Measurements from ENCODE around the gene NOL7.

NOL7 gene

DNA sequence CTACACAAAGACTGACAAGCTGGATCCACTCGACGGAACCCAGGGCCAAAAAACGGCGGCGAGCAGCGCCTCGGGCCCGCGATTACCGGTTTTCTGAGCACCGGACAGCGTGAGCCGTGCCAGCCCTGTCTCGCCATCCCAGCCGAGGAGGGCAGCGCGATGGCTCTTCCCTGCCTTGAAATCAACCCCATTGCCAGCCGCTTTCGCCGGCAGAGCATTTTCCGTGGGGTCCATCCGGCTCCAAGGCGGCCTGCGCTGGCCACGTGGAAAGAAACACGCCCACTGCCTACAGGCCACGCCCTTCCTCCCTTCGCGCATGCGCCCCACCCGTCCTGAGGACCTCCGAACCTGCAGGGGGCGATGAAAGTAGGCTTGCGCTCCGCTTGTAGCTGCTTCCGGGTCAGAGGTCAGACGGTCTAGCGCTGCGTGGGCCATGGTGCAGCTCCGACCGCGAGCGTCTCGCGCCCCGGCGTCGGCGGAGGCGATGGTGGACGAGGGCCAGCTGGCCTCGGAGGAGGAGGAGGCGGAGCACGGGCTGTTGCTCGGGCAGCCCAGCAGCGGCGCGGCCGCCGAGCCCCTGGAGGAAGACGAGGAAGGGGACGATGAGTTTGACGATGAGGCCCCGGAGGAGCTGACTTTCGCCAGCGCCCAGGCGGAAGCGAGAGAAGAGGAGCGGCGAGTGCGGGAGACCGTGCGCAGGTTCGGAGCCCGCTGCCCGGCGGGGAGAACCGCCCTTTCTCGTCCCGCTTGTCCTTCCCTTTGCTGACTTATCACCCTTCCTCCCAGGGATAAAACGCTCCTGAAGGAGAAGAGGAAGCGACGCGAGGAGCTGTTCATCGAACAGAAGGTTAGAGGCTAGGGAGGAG is at the start of gene NOL7:
Gene NOL7 (plus strand): TSS at position 410 of the 866 bp plus-strand sequence. CDS start 24 bp downstream, at position 434.
- peak; percentile 98 for DNase-seq (ENCODE audit: low spot score)

DNA sequence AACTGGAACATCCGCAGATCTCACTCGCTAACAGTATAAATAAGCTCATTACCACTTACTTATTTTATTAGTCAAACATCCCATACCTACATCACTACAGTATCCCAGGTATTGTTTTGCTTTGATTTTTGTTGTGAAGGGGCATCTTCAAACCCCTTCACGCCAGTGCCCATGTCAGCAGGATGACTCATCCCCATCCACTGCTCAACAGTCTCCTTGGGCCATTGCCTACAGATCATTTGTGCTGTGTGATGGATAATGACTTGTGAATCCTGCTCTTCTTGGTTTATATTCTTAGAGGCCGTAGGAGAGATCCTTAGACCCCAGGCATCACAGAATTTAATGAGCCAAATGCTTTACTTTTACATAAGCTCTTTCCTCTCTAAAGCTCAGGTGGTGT is 49.2 kb upstream of the NOL7 start:
- no peak for DNase-seq (ENCODE audit: low spot score)

DNA sequence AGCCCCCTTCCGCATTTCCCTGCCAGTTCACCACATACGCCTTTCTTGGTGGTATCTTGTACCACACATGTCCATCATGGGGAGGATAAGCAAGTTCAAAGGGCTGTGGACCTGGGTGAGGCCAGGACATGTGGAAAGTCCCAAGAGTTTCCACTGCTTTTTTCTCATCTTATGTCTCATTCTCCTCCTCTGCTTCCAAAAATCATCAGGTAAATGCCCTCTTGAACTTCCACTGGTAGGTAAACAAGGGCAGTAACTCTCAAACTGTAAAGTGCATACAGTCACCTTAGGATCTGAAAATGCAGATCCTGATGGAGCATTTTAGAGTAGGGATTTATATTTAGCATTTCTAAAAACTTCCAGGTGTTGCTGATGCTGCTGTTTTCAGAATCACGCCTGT is 48.6 kb upstream of the NOL7 start:
- no peak for DNase-seq (ENCODE audit: low spot score)

DNA sequence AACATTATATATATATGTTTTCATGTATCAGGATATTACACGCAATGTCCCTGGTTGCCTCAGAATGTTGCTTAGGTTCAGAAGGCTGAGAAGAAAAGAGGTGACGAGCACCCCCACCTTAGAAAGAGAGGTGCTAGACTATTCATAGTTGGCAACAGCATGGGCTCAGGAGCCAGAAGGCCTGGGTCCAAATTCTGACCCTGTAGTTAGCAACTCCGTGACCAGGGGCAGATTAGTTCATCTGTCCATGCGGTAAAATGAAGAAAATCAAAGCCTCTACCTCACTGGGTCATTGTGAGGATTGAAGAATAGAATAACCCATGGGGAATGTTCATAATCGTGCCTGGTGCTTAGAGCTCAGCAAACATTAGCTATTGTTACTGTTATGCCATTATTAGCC is 46.2 kb upstream of the NOL7 start:
- DNase-seq (ENCODE audit: low spot score), result no peak

DNA sequence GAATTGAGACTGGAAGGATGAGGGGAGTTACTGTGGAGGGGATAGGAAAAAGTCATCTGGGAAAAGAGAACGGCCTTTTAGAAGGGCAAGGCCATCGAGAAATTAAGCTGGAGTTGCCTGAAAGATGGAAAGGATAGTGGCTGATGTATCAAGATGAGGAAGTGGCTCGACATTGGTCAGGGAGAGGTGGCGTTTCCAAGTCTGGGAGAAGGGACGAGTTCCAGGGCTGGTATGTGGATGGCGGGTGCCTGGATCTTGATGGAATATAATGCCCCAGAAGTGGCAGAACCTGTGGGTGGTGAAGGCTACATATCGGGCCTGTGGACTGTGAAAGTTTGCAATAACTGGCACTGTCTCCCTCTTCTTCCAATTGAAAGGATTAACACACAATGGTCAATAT is 42.9 kb upstream of the NOL7 start:
- DNase-seq (ENCODE audit: low spot score), result no peak

DNA sequence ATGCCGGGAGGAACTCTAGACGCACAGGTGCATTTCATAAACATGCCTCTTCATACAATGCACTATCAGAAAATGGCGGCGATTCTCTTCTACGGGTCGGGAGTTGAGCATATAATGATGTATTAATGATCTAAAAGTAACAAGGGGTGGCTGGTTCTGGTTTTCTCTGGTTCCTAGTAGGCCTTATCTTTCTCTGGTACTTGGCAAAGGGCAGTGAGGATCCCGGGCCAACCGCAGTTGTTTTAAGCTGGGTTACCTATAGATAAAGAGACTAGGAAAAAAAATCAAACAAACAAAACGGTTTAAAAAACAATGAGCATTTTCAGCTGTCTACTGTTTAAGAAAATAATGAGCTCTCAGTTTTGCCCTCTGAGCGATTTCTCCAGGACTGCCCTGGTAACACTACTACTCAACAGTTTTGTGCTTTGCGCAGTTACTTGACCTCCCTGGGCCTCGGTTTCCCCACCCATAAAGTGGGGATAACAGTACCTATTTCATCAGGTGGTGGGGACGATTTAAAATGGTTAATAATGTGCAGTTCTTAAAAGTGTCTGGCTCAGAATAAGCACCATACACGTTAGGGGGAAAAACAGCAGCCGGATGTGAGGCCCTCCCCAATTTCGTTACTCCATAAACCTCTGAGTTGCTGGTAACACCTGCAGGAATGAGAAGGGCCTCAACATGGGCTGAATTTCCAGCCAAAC is 42.0 kb upstream of the NOL7 start:
- DNase-seq (ENCODE audit: low spot score), result no peak

DNA sequence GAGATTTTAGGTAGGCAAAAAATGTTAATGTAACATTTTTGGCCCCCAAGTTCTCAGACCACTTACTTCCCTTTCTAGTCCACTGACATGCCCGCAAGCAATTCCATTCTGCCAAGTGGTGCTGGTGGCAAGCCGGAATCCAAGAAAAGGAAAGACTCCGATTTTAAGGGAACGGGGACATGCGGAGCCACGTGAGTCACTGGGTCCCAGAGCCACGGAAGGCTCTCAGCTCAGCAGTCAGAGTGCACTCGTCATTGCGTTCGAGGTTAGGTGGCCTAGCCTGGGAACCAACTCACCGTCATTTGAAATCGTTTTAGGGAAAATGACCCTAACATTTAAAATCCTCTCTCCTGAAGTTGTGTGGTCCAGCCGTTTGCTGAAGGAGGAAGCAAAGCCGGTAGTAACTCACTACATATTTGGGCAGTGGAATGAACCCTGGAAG is 41.4 kb upstream of the NOL7 start:
- DNase-seq (ENCODE audit: low spot score), result no peak

DNA sequence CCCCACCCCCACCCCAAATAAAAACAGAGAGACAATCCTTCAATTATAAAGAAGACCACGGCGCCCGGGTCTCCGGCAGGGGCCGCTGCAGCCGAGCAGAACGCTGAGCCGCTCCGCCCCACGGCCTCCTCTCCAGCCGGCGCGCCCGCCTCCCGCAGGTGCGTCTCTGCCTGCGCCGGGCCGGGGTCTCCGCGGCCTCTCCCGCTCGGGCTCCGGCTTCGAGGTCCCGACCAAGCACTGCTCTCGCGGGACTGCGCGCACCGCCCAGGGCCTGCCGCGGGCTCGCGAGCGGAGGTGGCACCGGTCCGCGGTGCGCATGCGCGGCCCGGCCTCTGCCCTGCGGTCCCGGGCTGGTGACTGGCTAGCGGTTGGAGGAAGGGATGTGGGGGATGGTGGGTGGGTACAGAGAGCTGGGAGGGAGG is 41.0 kb upstream of the NOL7 start:
- DNase-seq (ENCODE audit: low spot score), result peak; percentile 96

DNA sequence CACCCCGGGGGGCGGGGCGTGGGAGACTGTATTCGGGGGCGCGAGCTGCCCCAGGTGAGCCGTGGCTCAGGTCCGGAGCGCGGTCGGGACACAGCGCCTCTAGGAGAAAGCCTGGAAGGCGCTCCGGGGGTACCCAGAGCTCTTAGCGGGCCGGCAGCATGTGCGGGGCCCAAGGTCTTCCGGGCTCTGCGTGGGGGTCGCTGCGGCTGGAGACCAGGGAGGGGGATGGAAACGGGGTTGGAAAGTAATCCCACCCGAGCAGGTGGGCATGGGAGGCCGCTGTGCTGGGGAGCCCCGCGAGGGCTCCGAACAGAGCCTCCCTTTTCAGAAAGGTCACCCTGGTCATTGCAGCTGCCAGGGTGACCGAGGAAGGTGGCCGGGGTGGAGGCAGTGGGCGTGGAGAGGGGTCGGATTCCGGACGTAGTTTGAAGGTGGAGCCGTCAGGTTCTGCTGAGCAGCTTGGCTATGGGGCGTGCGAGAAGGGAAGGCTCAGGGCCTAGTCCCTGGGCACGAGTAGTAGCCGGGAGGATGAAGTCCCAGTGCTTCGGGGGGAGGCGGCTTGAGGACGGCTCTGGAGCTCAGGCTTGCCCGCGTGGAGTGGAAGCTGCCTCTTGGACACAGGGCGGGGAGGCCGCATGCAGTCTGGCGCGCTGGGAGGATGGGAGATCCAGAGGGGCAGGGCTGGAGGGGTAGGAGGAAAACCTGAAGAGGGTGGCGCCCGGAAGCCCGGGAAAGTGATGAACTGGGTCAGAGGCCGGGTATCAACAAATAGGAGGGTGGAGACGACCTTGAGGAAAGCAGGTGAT is 40.4 kb upstream of the NOL7 start, which contains the start of gene SIRT5:
Gene SIRT5 (plus strand): TSS at position 31 of the 806 bp plus-strand sequence. CDS start 9,510 bp downstream, outside the sequence.
- peak; percentile 72 for DNase-seq (ENCODE audit: low spot score)

DNA sequence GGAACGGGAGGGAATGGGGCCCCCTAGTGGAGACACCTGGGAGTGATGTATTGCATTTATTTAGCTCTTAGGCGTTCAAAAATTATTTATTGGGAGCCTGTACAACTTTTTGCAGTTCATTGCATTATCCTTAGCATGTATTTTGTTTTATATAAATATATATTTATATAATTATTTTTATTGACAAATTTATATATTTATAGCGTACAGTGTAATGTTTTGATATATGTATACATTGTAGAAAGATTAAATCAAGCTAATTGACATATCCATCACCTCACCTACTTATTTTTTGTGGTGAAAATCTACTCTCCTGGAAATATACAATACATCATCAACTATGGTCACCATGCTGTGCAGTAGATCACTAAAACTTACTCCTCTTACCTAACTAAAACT is 39.8 kb upstream of the NOL7 start:
- DNase-seq (ENCODE audit: low spot score), result no peak

DNA sequence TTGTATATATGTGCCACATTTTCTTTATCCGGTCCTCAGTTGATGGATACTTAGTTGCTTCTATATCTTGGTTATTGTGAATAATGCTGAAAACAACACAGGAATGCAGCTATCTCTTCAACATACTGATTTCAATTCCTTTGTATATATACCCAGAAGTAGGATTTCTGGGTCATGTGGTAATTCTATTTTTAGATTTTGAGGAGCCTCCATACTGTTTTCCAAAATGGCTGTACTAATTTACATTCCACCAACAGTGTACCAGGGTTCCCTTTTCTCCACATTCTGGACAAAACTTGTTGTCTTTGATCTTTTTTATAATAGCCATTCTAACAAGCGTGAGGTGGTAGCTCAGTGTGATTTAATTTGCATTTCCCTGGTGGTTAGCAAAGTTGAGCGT is 39.1 kb upstream of the NOL7 start:
- DNase-seq (ENCODE audit: low spot score), result no peak

DNA sequence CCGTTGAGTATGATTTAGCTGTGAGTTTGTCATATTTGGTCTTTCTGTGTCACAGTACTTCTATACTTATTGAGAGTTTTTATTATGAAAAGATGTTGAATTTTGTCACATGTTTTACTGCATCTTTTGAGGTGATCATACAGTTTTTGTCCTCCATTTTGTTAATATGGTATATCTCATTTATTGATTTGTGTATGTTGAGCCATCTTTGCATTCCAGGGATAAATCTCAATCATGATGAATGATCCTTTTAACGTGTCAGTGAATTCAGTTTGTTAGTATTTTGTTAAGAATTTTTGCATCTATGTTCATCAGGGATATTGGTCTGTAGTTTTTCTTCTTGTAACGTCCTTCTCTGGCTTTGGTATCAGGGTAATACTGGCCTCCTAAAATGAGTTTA is 37.2 kb upstream of the NOL7 start:
- no peak for DNase-seq (ENCODE audit: low spot score)

DNA sequence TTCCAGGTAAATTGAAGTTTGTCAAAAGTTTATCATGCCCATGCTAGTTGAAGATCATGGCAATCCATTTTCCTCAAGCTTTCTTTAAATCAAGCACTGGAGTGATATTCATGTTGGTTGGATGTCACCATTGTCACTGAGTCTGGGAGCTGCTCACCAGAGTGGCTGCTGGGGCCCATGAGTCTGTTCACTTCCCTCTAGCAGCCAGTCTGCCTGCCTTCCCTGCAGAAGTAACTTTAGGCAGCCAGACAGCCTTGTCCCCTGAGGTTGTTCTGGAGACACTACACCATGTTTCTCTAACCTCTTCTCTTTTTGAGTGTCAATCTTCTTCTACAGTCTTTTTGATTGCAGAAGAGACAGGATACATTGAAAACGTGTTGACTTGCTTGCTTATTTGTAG is 35.2 kb upstream of the NOL7 start:
- DNase-seq (ENCODE audit: low spot score), result no peak

DNA sequence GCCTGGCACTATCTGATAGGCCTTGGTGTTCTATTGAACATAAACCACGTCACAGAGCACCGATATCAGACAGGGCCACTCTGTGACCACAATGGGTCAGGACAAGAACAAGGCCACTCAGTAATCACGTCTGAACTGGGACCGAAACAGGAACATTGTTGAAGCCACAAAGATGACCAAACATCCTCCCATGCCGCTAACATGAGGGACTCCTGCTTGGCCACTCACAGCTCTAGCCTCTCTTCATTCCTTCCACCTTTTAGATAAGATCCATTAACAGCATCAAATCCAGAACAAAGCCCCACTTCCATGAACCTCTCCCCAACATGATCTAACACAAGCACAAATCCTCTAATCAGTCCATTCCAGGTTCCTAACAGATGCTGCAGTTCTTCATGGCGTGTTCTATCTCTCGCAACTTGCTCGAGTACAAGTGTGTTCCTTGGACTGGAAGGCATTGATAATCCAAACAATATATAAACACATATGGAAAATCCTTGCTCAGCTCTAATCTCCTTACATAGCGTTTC is 33.4 kb upstream of the NOL7 start:
- DNase-seq (ENCODE audit: low spot score), result no peak

DNA sequence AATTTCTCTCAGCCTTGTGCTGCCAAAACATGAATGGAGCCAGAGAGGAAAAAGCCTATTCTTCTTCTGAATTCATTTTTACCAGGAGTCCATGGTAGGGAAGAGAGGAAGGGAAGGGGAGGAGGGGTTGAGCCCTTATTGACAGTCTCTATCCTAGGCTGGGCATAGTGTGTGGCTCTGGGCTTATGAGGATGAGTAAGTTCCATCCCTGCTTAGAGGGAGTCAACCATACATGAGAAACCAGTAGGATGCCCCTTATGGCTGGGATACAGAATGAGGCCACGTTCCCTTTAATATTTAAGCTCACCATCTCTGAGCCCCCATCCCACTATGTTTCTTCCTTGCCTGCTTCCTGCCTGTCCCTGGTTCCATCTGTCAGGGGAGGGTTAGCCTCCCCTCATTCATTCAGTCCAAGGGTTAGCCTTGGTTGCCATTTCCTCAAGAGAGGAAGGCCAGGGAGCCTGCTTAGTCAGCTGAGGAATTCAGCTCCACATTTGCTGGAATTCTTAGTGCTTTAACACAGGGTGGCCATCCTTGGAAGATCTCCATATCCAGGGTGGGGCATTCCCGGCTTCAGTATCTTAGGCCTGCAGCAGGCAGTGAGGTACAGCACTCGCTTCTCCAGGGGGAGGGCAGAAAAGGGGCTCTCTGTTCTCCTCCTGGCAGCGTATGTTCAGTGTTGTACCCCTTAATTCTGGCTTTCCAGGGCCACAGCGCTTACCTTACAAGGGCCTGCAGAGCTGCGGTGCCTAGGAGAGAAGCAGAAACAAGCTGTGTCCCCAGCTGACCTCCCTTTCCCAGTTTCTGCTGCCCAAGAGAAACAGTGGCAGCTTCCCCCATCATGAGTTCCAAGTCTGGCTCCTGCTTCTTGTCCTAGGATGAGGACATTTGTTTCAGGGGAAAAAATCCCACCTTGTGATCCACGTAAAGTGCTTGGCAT is 28.3 kb upstream of the NOL7 start:
- DNase-seq (ENCODE audit: low spot score), result no peak

DNA sequence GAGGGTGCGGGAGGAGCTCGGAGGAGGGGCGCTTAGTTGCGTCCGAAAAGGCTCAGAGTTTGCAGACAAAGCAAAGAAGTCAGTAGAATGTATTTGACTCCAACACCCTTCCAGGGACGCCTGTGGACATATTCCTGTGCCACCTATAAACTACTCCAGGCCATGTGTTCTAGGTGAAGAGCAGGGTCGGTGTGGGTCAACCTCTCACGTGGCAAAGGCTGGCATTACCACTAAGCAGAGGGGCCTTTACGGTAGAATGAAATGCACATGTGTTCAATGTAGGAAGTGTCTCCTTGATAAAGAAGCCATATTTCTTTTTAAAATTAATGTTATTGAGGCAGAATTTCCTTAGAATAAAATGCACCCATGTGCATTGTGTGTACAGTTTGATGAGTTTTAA is 25.3 kb upstream of the NOL7 start:
- DNase-seq (ENCODE audit: low spot score), result no peak

DNA sequence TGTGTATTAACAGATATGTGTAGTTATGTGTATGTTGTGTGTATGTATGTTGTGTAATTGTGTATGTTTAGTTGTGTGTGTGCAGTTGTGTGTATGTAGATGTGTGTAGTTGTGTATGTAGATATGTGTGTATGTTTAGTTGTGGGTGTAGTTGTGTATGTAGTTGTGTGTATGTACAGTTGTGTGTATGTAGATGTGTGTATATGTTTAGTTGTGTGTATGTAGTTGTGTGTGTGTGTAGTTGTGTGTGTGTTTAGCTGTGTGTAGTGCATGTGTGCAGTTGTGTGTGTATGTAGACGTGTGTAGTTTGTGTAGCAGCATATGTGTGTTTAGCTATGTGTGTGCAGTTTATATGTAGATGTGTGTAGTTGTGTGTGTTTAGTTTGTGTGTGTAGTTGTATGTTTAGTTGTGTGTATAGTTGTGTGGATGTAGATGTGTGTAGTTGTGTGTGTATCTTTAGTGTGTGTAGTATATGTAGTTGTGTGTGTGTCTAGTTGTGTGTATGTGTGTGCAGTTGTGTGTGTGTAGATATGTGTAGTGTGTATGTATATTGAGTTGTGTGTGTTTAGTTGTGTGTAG is 24.5 kb upstream of the NOL7 start:
- no peak for DNase-seq (ENCODE audit: low spot score)

DNA sequence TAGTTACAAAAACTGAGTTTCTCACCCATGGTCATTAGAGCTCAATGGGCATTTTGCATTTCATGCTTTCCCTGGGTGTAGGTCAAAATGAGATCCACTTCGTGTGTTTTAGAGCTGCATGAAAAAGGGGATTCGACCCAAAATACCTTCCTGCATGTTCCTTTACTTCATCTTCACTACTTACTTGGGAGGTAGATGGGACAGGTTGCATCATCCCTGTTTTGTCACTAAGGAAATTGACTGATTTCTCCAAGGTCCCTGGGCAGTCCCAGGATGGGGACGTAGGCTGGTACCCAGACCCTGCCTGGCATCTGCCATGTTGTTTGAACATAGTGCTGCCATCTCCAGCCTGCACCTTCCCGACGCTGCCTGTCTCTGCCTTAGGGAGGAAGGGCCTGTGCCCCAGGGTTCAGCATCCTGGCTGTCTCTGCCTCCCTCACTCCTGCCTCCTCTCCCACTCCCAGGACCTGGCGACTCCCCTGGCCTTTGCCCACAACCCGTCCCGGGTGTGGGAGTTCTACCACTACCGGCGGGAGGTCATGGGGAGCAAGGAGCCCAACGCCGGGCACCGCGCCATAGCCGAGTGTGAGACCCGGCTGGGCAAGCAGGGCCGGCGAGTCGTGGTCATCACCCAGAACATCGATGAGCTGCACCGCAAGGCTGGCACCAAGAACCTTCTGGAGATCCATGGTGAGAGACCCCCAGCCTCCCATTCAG is 23.8 kb upstream of the NOL7 start:
- no peak for DNase-seq (ENCODE audit: low spot score)

DNA sequence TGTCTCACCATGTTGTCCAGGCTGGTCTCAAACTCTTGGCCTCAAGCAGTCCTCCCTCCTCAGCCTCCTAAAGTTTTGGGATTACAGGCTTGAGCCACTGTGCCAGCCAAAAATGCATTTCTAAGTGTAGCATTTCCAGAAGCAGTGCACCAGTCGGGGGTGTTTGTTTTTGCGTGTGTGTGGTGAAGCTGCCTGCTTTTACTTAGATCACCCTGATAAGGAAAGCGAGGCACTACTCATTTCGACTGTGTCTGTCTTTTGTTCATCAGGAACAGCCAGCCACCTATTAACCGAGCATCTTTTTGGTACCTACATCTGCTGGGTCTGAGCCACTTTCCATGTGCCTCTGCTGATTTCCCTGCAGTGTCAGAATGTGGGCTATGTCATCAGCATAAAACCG is 22.0 kb upstream of the NOL7 start:
- DNase-seq (ENCODE audit: low spot score), result no peak

DNA sequence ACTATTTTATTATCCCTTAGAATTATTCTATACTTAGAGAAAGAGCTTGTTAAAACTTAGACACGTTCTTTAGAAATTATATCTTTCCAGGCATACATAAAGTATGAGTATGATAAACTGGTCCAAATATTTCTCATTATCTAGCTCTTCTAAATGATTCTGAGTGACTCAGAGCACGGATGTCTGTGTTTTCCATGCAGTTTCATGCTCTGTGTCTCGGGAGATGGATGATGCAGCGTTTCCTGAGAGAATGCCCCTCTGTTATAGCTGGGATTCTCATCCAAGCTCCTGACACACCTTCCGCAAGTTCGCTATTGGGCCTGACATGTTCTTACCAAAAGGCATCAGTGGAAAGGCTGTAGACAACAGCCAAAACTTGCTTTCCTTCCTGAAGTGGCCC is 21.4 kb upstream of the NOL7 start:
- no peak for DNase-seq (ENCODE audit: low spot score)

All from CD4-positive, alpha-beta T cell treated with Interleukin-6 at 100 ng/mL for 8 hours (primary cell).